GM18861 (cell line): ENCODE measurements around the gene MYG1.
A peak's percentile ranks its signal among the peaks of the same experiment; 100 is the strongest.
"Not testable (repeated sequence)": the region's sequence is repeated elsewhere in the genome, so short reads cannot be mapped to it uniquely, and the experiment has no call there.

Source experiments
- ATAC-seq: cut with Tn5 transposase; IDR thresholded peaks from one replicate; pipeline ENCODE4 v1.9.1; 2021; ENCODE audit not compliant: unreplicated experiment

MYG1 gene

GRCh38 chr12:53279888-53280498 lies 19.5 kb upstream of the MYG1 start:
- ATAC-seq = no peak

GRCh38 chr12:53286448-53286847 lies 13.0 kb upstream of the MYG1 start:
- ATAC-seq = no peak

DNA sequence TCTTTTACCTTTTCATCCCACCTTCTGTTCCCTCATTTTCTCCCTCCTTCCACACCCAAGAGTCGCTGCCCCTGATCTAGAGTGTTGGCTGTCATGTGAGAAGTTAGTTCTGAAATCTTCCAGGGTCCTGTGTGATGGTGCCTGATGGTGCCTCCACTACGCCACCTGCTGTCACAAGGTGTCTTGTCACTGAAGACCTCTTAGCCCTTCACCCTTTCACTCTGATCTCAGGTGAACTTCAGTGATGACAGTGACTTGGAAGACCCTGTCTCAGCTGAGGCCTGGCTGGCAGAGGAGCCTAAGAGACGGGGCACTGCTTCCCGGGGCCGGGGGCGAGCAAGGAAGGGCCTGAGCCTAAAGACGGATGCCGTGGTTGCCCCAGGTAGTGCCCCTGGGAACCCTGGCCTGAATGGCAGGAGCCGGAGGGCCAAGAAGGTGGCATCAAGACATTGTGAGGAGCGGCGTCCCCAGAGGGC lies 11.7 kb upstream of the MYG1 start:
- ATAC-seq = no peak

GRCh38 chr12:53288322-53288721 lies 11.2 kb upstream of the MYG1 start:
- no peak for ATAC-seq

- ATAC-seq = no peak
Observed at GRCh38 chr12:53289891-53290290, 9.6 kb upstream of the MYG1 start.

GRCh38 chr12:53290661-53291060 lies 8.8 kb upstream of the MYG1 start:
- no peak for ATAC-seq

GRCh38 chr12:53292426-53292825 lies 7.1 kb upstream of the MYG1 start:
- no peak for ATAC-seq

DNA sequence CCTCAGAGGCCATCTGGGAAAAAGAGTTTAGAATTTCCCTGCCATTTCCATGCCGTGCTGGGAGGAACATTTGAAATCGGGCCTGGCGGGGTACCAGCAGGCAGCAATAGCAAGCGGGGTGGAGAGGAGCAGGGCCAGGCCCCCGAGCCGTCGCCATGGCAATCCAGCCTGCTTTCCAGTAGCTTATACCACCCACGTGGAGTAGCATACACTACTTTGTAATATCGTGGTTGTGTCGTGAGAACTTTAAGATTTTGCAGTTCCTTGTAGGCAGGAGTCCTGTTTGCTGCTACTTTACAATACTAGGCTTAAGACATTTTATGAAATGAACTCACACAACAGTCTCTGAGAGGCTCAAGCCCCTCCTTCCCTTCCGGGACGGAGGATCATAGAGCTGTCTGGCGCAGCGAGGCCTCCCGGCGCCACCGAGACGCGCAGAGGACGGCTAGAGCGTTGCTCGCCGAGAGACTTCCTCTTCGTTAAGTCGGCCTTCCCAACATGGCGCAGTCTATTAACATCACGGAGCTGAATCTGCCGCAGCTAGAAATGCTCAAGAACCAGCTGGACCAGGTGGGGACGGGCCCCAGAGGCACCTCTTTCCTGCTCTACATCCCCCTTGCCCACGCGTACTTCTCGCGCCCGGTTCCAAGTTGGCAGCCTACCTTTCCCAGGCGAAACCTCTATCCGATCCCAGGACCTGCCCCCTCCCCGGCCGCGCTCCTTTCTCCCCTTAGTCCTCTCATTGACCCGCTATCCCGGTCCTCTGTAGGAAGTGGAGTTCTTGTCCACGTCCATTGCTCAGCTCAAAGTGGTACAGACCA lies 4.2 kb upstream of the MYG1 start, which contains the start of gene PFDN5:
Gene PFDN5, plus strand, starts transcription at position 473 of the 821 bp plus-strand sequence. Its CDS starts 26 bp downstream, at position 499.
- ATAC-seq = peak; percentile 81

- ATAC-seq = no peak
Observed at GRCh38 chr12:53295891-53296219, 3.6 kb upstream of the MYG1 start.

DNA sequence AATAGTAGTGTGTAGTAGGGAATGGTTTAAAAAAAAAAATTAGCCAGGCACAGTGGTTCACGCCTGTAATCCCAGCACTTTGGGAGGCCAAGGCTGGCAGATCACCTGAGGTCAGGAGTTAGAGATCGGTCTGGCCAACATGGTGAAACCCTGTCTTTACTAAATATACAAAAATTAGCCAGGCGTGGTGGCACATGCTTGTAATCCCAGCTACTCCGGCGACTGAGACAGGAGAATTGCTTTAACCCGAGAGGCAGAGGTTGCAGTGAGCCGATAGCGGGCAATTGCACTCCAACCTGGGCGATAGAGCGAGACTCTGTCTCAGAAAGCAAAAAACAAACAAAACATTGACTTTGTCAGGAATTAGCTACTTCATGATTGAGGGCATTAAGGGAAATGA lies 2.4 kb upstream of the MYG1 start:
- ATAC-seq = not testable (repeated sequence)

DNA sequence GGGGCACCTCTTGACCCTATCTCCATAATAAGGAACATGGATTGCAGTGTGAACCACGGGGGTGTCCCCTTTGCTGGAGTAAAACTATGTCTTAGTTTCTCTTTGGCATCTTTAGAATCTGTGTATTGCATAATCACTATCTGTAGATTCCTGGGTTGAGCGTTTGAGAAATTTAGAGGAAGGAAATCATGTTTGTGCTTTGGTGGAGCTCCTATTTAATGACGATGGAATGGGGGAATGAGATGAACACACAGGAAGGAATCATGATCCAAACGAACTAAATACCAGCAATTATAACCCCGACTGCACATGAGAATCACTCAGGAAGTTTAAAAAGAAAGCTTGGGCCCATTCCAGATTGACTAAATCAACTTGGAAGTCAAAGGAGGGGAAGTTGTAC lies 1.3 kb upstream of the MYG1 start:
- no peak for ATAC-seq

DNA sequence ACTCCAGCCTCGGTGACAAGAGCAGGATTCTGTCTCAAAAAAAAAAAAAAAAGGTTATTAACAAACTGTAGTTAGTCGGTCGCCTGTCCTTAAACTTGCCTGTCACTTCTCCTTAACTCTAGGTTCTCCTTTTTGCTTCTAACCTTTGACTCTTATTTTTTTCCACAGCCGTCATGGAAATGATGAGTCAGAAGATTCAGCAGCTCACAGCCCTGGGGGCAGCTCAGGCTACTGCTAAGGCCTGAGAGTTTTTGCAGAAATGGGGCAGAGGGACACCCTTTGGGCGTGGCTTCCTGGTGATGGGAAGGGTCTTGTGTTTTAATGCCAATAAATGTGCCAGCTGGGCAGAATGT lies 418 bp upstream of the MYG1 start:
- ATAC-seq = no peak

GRCh38 chr12:53300187-53300586 lies 692 bp downstream of the MYG1 start:
- ATAC-seq = no peak

DNA sequence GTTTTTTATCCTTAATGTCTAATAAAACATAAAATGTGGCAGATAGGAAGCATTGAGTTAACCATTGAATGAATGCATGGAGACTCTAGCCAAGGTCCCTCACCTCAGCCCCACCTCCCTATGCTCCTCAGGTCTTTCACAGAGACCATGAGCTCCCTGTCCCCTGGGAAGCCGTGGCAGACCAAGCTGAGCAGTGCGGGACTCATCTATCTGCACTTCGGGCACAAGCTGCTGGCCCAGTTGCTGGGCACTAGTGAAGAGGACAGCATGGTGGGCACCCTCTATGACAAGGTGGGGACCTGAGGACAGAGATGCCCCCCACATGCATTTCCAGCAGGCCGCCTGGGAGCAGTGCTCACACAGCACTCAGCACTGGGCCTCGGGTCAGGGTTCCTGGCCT lies 3.4 kb downstream of the MYG1 start:
- no peak for ATAC-seq

- ATAC-seq = no peak
Observed at GRCh38 chr12:53306826-53307225, 7.3 kb downstream of the MYG1 start.

DNA sequence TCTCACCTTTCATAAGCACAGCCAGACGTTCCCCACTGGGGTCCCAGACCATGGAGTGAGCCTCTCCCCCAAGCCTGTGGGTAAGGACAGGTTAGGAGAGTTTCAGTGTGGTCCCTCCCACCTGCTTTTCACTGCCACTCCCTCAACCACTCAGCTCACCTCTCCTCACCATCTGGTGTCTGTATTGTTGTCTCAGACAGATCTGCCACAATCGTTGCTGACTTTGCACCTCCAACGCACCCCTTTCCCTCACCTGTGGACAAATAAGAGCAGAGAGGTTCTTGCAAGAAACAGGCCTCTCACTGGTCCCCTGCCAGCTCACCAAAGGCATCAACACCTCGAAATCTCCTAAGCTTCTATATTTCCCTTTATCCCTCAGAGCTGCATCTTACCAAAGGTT lies 8.8 kb downstream of the MYG1 start:
- no peak for ATAC-seq

- no peak for ATAC-seq
Observed at GRCh38 chr12:53313996-53314395, 14.5 kb downstream of the MYG1 start.

DNA sequence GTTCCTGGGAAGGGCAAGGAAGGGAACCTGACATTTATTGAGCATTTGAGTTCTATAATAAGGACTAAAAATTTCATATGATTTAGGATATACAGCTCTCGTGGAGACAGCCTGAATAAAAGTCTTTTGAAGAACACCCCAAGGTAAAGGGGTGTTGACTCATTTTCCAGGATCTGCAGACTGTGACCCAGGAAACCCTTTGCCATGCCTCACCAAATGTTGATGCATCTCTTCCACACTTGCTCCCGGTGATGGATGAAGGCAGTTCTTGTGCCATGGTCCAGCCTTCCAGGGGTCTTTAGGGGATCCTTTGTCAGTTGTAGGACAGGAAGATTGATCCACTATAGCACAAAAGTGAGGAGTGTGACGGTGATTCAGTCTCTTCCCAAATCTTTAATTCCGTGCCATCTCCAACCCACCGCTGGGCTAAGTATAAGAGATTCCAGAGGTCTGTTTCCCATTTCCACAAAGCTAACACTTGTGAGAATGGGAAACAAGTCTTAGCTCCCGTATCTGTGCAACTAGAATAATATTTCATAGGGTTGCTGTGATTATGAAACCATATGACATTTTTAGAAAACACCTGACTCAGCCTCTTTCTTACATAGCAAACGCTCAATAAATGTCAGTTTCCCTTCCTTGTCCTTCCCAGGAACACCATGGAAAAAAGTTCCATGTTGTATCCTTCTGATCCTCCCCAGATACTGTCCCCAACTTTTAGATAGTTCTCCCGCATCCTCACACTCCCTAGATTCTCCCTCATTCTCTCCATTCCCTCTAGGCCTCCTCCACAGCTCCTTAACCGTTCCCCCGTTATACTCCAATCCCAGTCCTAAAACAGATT lies 21.1 kb downstream of the MYG1 start:
- no peak for ATAC-seq

- peak; percentile 29 for ATAC-seq
Observed at GRCh38 chr12:53324113-53324778, 24.8 kb downstream of the MYG1 start.

GRCh38 chr12:53324779-53325510 lies 25.4 kb downstream of the MYG1 start:
- ATAC-seq = peak; percentile 42
